Activated T-helper 1 cell treated with anti-CD3 and anti-CD28 coated beads, Interleukin-2, amount 50 U/mL, for 16 hours (primary cell): ENCODE data around the gene FAM120B.

ENCODE experiments used
- DNase-seq, 2 donors: peaks; one replicate each; pipeline ENCODE4 v3.0.0-alpha.2; 2020; ENCODE audit warnings: low read depth in 1 of 2, low spot score in 1 of 2

The FAM120B gene

DNA sequence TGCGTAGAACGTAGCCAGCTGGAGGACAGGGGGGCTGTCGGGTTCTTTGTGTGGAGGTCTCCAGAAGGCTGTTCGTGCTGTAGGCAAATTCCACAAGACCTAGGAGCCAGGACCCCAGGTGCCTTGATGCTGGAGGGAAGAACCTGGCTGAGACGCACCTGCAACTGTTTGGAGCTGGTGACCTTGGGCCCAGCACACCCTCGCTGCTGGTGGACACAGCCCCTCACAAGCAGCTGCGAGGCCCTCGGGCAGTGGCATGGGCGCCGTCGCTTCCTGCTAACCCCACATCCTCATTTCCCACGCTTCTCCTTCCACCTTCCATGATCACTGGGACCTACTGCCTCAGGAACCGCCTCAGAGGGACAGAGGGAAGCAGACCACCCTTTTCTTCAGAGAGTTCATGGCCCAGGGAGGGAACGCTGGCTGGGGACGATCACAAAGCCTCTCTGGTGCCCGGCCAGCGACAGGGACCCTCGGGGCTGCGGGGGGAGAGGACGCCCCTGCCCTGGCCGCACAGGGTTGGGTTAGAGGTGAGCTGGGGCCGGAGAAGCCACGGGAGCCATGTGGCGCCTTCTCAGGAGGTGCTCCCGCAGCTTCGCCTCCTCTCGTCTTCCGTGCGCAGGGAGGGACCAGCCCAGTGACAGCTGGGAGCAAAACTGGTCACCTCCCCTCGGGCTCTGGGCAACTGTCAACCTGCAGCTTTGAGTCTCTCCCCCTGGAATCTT, 34.1 kb upstream of the FAM120B start:
- no peak for DNase-seq

DNA sequence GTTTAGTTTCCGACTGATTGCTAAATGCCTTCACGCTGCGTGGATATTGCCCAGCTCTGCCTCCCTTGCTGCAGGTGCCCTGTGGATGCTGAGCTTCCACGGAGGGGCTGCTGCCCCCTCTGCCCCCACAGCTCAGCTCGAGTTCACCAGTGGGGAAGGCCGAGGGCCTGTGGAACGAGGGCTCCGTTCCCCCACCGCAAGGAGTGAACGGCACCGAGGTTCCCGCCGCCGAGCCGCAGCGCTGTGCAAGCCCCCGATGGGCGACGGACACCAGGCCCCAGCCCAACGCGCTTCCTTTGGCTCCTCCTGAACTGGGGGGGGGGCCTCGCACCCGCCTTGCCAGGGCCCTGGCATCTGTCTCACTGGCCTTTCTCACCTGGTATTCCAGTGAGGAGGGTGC, 33.4 kb upstream of the FAM120B start:
- DNase-seq: no peak

DNA sequence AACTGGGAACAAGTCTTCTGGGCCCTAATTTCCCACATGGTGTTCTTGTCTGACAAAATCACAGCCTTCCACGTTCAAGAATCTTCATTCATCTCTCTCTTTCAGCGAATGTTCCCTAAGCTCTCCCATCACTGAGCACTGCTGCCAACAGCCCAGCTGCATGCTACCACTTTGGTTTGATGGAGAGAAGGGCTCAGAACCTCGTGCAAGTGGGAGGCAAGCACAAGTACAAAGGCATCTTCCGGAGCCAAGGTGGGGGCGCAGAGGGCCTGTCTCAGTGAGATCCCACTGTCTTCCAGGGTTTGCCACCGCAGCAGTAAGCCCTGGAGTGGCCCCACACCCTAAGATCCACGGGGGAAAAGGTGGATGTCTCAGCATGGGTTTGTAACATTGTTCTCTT, 32.9 kb upstream of the FAM120B start:
- no peak for DNase-seq

DNA sequence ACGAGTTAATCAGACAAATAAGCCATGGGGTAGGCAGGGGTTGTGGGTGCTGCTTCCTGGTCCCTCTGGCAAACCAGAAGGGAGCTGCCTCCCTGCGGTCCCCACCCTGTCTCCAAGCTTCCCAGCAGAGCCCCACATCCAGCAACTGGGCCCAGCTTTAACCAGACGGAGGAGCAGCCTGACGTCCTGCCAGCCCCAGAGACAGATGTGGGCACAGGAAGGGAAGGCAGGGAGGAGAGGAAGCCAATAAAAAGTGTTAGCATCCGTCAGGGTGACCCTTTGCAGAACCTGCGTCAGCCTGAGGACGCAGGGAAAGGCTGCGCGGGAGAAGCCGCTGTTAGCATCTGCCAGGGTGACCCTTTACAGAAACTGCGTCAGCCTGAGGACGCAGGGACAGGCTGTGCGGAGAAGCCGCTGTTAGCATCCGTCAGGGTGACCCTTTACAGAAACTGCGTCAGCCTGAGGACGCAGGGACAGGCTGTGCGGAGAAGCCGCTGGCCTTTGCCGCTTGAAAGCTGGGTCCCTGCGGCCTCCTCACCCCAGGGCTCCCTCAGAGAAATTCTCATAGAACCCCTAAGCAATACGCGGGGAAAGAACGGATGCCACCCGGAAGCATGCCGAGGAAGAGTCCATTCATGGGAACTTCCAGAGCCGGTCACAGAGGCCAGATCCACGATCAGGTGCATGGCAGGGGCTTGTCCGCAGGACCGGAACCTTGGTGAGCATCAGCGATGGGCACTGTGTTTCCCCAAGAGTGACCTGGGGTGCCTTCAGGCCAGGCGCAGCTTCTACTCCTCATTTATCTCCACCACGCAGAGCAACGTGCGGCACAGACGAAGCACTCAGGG, 31.6 kb upstream of the FAM120B start:
- no peak for DNase-seq

DNA sequence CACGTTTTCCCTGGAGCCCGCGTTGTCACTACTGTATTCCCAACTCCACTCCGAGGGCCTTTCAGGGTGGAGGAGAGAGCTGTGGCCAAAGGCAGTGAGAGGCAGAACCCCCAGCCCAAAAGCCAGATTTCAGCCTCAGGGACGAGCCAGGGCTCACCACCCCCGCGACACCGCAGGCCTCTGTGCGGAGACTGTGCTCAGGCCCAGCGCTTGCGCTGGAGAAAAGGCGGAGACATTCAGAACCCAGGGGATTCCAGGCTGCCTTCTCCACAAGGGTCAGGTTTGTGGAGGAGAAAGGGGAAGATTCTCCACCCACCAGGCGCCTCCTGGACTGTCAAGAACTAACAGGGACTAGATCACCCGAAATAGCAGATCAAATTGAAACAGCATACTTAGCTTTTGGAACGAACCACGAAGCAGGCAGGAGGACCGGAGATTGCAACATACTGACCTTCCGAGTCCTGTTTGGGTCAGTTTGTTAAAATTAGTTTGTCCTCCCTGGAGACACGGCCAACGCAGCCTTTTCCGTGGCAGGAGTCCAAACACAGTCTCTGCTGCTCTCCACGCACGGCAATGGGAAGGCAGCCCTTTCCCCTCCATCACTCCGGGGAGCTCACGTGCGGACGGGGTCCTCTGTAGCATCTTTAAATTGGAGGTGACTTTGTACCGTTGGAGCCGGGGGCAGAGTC, 30.0 kb upstream of the FAM120B start:
- no peak for DNase-seq

DNA sequence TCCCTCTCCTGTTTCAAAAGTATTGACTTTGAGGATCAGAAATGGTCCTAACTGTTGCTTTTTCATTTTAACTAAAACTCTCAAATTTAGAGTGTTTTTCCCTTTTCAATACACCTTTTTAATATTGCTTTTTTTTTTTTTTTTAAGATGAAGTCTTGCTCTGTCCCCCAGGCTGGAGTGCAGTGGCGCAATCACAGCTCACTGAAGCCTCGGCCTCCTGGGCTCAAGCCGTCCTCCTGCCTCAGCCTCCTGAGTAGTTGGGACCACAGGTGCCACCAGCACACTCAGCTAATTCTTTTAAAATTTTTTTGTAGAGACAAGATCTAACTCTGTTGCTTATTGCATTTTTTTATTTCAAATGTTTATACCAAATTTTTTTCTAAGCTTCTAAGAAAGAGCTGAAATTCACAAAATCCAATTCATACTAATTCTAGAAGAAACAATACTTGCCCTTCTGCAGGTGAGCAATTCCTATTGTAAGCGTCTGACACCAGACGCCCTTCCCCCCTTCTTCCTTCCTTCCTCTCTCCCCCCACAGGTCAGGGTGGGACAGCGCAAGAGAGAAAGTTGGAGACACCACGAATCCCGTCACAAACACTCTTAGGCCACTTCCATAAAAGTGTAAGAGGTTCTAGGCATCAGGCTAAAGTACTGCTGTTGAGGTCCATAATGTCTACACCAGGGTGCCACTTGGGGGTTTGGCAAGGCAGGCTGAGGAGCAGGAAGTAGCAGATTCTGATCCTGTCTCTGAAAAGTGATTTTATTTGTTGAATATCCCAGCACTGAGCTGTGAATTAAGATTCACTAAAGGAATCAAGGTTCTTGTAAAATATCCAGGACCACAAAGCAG, 28.4 kb upstream of the FAM120B start:
- DNase-seq: no peak

DNA sequence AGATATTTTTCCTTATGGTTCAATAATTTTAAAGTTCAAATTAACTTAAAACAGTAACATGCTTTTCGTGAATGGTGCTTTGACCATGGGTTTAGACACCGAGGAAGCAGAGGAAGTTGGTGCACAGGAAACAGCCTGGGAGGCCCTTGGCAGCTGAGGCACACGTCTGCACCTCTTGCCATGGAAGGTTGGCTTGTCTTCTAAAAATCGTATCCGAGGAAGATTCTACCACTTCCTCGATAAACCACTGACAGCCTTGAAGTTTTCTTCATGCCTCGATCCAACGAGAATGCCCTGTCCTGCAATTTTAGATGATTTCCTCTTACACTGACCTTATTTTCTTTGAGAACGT, 27.8 kb upstream of the FAM120B start:
- no peak for DNase-seq

DNA sequence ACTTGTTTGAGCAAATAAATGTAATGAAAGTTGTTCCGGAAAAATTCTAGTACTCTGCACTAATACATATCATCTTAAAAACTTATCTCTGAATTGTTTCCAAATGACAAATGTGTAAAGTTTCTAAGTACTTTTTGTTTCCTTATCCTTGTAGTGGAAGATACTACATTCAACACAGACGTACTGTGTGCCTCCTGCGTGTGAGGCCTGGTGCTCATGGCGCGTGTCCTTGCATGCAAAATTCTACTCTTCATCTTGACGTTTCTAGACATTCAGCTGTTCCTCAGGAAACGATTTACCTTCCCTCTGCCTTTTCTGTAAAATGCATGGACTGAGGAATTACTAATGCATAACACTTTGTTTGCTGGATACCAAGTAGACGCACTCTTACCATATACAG, 27.1 kb upstream of the FAM120B start:
- DNase-seq: no peak

DNA sequence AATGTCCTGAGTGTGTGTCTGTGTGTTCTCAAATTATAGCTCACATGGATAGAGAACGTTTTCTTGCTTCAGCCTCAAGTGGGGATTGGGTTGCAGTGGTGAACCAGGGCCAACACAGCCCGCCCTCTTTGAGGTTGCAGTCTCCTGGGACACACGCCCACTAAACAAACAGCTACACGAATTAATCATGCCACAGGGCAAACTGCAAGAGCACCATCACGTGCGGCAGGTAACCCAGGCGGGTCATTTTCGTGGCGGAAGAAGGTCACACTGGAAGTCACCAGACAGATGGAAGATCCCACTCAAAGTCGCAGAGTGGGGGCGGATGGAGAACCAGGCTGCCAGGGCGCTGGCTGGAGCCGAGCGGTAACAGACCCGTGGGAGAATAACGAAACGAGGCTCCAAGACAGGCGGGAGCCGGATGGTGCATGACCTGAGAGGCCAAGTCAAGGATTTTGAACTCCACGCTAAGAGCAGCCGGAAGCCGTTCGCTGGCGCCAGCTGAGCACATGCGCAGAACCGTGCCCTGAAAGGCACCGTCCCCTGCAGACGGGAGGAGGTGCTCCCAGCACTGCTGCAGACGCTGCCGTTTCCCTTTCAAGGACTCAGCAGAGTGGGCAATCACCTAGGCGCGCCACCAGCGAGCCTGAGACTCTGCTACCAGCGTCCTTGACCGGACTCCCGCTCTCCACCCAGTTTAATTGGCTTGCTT, 26.4 kb upstream of the FAM120B start:
- DNase-seq: peak in 1 of 2 donors; percentile 30

DNA sequence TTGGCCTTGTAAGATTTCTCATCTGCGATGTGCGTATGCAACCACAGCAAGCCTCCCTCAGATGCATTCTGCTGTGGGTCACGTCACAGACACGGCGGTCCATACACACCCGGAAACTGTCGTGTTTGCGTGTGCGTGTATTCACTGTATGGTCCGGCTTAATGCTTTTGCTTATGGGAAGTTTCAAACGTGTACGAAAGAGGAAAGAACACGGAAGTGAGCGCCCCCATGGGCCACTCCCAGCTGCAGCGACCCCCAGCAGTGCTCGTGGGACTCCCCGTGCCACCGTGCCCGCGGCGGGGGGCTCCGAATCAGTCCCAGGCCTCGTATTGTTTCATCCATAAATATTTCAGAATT, 25.9 kb upstream of the FAM120B start:
- no peak for DNase-seq

DNA sequence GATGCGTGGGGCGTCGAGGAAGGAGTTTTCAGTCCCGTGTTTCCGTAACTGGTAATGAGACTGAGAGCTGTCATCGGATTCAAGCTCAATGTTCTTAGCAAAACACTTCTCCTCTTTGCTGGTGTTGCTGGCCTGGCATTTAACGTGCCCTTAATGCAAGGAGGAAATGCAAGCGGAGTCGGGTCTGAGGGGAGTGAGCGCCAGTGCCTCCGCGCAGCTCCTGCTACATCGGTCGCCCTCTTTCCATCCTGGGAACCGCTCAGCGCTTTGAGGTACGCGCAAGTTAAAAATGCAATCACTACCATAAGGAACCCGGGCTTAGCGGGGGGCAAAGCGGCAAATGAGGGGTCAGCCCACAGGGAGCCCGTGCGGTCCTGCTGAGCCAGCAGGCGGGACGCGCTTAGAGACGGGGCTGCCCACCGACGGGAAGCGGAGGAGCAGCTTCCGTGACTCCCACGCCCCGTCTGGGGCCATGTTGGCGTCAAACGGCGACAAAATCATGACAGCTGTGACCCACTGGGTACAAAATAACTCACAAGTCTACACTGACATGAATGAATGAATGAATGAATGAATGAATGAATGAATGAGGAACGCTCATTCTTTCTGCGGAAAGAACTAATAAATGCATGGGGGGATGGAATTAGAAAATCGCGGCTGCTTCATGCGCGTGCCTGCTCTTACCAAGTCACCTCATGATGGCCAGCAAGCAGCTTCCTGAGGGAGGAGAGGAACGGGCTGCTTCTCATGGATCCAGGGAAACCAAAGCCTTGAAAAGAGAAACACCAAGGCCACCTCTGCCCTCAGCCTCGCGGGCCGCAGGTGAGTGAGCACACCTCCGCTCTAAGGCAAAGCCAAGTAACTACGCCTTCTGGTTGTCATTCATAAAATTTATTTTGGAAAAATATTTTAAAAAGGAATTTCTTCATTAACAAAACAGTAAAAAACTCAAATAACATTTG, 24.9 kb upstream of the FAM120B start:
- no peak for DNase-seq

DNA sequence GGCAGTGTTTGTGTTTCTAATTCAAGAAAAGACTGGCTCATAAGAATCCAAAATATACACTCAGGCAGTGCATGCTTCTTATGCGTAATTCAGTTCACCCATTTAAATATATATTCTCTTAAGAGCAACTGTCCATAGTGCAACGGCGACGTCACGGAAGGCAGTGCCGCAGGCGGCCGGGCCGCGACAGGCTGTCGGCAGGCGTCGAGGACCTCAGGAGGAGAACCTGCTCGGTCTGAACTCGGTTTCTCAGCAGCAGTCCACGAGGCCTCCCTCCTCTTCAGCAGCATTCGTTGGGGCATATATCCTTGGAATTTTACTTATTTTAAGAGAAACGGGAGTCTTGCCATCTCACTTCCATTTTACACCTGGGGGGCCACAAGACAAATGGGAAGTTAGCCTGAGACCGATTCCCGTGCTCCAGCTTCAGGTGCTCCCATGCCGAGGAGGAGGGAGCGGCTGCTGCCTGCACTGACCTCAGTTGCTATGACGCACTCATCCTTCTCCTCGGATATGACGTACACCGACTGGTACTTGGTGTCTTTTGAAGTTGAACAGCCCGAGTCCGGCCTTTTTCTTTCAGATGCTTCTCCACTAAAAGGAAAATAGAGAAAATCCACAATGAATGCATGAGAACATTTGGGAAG, 23.9 kb upstream of the FAM120B start:
- DNase-seq: no peak

DNA sequence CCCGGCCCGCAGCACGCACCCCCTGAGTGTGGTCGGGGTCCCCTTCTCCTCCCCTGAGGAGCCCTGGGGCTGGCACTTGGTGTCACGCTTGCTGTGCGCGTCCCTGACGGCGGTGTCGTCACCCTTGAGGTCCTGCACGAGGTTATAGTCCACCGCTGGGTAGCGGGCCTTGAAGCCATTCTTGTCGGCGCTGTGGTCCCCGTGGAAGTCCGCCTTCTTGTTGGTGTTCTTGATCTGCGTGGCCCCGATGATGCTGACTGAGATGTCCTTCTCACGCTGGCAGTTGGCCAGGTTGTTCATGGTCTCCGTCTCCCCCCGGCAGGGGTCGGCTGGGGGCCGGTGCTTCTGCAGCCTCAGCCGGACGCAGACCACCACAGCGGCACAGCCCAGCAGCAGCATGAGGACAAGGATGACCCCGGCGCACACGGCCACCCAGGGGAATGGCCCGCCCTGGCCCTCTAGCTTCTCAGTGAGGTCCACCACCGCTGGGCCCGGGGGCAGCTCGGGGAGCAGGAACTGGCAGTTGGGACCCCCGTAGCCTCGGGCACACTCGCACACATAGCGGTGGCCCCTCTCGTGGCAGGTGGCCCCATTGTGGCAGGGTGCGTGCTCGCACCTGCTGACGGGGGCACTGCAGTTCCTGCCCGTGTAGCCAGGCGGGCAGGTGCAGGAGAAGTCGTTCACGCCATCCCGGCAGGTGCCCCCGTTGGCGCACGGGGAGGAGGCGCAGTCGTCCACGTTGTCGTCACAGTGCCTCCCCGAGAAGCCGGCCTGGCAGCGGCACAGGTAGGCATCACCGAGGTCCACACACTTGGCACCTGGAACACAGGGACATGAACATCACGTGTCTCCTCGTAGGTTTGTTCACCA, 23.1 kb upstream of the FAM120B start:
- no peak for DNase-seq

DNA sequence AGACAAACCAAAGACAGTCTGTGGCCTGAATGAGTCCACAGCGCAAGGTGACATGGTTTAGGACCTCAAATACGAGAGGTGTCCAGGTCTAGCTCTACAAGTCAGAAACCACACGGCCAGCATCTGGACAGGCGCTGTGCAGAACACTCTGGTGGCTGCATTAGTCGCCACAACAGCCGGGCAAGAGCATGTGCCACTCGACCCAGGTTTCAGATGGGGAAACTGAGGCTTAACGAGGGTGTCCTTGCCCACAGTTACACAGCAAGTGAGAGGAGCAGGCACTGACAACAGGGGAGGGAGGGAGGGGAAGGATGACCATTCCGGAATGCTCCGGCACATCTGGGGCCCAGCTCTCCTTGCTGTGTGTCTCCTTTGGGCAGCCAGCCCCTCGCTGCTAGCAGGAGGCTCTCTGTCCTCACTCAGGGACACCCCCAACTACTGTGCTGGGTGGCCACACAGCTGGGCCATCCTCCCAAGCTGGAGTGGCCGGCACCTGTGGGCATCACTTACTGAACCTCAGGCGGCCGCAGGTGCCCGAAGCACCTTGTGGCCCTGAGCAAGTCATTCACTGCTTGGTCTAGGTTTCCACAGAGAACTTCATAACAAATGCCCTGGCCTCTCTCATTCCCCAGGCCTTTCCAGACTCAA, 22.3 kb upstream of the FAM120B start:
- no peak for DNase-seq

DNA sequence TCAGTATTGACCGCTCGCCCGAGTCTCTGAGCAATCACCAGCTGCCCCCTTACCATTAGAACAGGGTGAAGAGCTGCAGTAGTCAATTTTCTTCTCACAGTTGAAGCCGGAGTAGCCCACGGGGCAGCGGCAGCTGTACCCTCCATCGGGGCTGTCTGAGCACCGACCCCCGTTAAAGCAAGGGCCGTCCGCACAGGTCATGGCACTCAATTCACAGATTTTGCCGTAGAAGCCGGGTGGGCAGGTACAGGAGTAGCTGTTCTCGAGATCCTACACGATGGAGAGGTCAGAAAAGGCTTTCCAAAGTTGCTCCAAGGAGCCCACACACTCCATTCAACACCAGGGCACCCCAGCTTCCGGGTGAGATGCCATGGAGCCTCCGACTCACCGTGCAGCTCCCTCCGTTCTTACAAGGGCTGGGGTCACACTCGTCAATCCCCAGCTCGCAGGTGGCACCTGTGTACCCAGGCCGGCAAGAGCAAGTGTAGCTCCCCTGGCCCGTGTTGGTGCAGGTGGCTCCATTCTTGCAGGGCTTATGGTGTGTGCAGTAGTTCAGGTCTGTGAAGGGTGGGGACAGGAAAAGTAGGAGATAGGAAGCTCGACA, 21.6 kb upstream of the FAM120B start:
- no peak for DNase-seq

DNA sequence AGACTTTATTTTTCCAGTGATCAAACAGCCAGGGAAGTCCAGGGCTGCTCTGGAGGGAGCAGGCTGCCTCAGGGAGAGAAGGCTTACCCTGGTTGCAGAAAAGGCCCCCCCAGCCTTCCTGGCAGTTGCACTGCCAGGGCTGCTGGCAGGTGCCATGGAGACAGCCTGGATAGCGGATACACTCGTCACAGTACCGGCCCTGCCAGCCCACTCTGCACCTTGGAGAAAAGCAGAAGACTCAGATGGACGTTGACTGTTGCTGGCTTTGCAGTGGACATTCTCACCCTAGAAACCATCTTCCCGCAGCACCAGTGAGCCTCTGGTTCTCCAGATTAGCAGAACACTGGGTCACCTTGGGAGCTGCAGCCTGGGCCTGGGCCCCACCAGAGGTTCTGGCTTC, 21.1 kb upstream of the FAM120B start:
- DNase-seq: no peak

DNA sequence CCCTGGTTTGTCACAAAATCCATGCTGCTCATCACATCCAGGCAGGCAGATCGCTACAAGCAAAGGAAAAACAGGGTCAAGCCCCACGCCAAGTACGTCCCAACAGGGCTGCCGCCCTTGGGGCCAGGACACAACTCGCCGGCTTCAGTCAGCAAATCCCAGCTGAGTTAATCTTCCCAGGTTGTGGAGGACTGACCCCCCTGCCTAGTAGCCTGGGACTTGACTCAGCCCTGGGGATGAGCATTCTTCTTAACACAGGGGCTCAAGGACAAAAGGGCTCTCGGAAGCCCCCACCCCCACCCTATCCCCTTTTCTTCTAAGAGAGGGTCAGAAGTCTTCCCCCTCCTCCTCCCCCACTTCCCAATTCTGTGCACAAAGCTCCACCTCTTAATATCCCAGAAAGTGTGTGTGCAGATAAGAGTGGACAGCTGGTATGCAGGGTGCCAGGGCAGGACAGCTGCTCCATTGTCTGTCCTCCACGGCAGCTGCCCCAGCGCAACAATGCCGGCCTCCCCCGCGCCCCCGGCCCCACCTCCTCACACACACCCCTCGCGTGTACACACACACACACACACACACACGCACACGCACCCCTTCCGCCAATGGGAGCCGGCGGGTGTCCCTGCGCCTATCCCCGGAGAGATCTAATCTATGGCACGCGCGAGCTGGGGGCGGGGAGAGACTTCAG, 20.2 kb upstream of the FAM120B start:
- DNase-seq: no peak
